ENCODE measurements around the gene CACNB4. TPM values are rescaled to one million over a fixed set of nuclear protein-coding genes. Genes with fewer than 3 reads are reported as not detected.
"Not testable (repeated sequence)": the region's sequence is repeated elsewhere in the genome, so short reads cannot be mapped to it uniquely, and the experiment has no call there.

The CACNB4 gene
- total RNA-seq (2014; rRNA removed; shearing (Covaris generic)) = 0.31 and 0.79 TPM in 2 replicates

- no peak for DNase-seq (ENCODE audit: low spot score)
Observed at GRCh38 chr2:152098496-152099366, at the start of gene CACNB4. Gene CACNB4 (minus strand): TSS chr2:152099044.

GRCh38 chr2:152134488-152135280 lies 35.8 kb upstream of the CACNB4 start:
- no peak for DNase-seq (ENCODE audit: low spot score)

- DNase-seq (ENCODE audit: low spot score) = no peak
Observed at GRCh38 chr2:152132306-152132705, 33.5 kb upstream of the CACNB4 start.

- no peak for DNase-seq (ENCODE audit: low spot score)
Observed at GRCh38 chr2:152127628-152128027, 28.8 kb upstream of the CACNB4 start.

- DNase-seq (ENCODE audit: low spot score) = no peak
Observed at GRCh38 chr2:152126664-152127063, 27.8 kb upstream of the CACNB4 start.

- no peak for DNase-seq (ENCODE audit: low spot score)
Observed at GRCh38 chr2:152122161-152122560, 23.3 kb upstream of the CACNB4 start.

- no peak for DNase-seq (ENCODE audit: low spot score)
Observed at GRCh38 chr2:152120430-152120829, 21.6 kb upstream of the CACNB4 start.

- DNase-seq (ENCODE audit: low spot score) = no peak
Observed at GRCh38 chr2:152115952-152116351, 17.1 kb upstream of the CACNB4 start.

- DNase-seq (ENCODE audit: low spot score) = no peak
Observed at GRCh38 chr2:152114366-152114765, 15.5 kb upstream of the CACNB4 start.

GRCh38 chr2:152107140-152107539 lies 8.3 kb upstream of the CACNB4 start:
- DNase-seq (ENCODE audit: low spot score) = not testable (repeated sequence)

GRCh38 chr2:152106464-152106863 lies 7.6 kb upstream of the CACNB4 start:
- DNase-seq (ENCODE audit: low spot score) = no peak

- no peak for DNase-seq (ENCODE audit: low spot score)
Observed at GRCh38 chr2:152103271-152103670, 4.4 kb upstream of the CACNB4 start.

- no peak for DNase-seq (ENCODE audit: low spot score)
Observed at GRCh38 chr2:152100961-152101360, 2.1 kb upstream of the CACNB4 start.

- DNase-seq (ENCODE audit: low spot score) = peak; percentile 13
Observed at GRCh38 chr2:152099367-152100050, 665 bp upstream of the CACNB4 start.

GRCh38 chr2:152097801-152098495 lies 896 bp downstream of the CACNB4 start:
- no peak for DNase-seq (ENCODE audit: low spot score)

GRCh38 chr2:152097290-152097800 lies 1.5 kb downstream of the CACNB4 start:
- DNase-seq (ENCODE audit: low spot score) = no peak

- no peak for DNase-seq (ENCODE audit: low spot score)
Observed at GRCh38 chr2:152095146-152095545, 3.7 kb downstream of the CACNB4 start.

- DNase-seq (ENCODE audit: low spot score) = no peak
Observed at GRCh38 chr2:152094014-152094413, 4.8 kb downstream of the CACNB4 start.

GRCh38 chr2:152093464-152093863 lies 5.4 kb downstream of the CACNB4 start:
- DNase-seq (ENCODE audit: low spot score) = peak; percentile 40

- DNase-seq (ENCODE audit: low spot score) = no peak
Observed at GRCh38 chr2:152092095-152092494, 6.7 kb downstream of the CACNB4 start.

- not testable (repeated sequence) for DNase-seq (ENCODE audit: low spot score)
Observed at GRCh38 chr2:152090726-152091125, 8.1 kb downstream of the CACNB4 start.

Measured in H4 (cell line).